ENCODE data around the gene ENAH.

Gene ENAH

GRCh38 chr1:225653463-225654276 is 747 bp upstream of the ENAH start:
- no peak for DNase-seq (ENCODE audit: extremely low read depth, low read depth)
- no peak for TF ChIP-seq CTCF (IDR thresholded peaks at IDR 0.05; ENCODE audit: low read depth, low read length)

- no peak for TF ChIP-seq CTCF (IDR thresholded peaks at IDR 0.05; ENCODE audit: low read depth, low read length)
- no peak for DNase-seq (ENCODE audit: extremely low read depth, low read depth)
Observed at GRCh38 chr1:225651872-225652728, 823 bp downstream of the ENAH start.

- DNase-seq (ENCODE audit: extremely low read depth, low read depth), result no peak
- no peak for TF ChIP-seq CTCF (IDR thresholded peaks at IDR 0.05; ENCODE audit: low read depth, low read length)
Observed at GRCh38 chr1:225651376-225651871, 1.5 kb downstream of the ENAH start.

- DNase-seq (ENCODE audit: extremely low read depth, low read depth), result no peak
- no peak for TF ChIP-seq CTCF (IDR thresholded peaks at IDR 0.05; ENCODE audit: low read depth, low read length)
Observed at GRCh38 chr1:225650179-225650578, 2.7 kb downstream of the ENAH start.

GRCh38 chr1:225645194-225645895 is 7.6 kb downstream of the ENAH start:
- no peak for DNase-seq (ENCODE audit: extremely low read depth, low read depth)
- no peak for TF ChIP-seq CTCF (IDR thresholded peaks at IDR 0.05; ENCODE audit: low read depth, low read length)

GRCh38 chr1:225644666-225645065 is 8.3 kb downstream of the ENAH start:
- no peak for DNase-seq (ENCODE audit: extremely low read depth, low read depth)
- TF ChIP-seq CTCF (IDR thresholded peaks at IDR 0.05; ENCODE audit: low read depth, low read length), result no peak

All from AG09319 (cell line).